Measurements from ENCODE around the gene THBS1.

GRCh38 chr15:39592500-39592899, 11.6 kb downstream of the THBS1 start:
- TF ChIP-seq CTCF (IDR thresholded peaks at IDR 0.05; ENCODE audit: low read length): no peak
- TF ChIP-seq EZH2 (optimal IDR thresholded peaks at IDR 0.05; ENCODE audit: low read depth, low read length): no peak
- TF ChIP-seq EZH2phosphoT487 (IDR thresholded peaks at IDR 0.05; ENCODE audit: low read length): no peak

All from MM.1S (cell line).